CD4-positive, alpha-beta T cell treated with Interleukin-21 for 1 hour (primary cell): ENCODE data around the gene KNL1.
A peak's percentile ranks its signal among the peaks of the same experiment; 100 is the strongest.
"Not testable (repeated sequence)": the region's sequence is repeated elsewhere in the genome, so short reads cannot be mapped to it uniquely, and the experiment has no call there.

ENCODE experiments used
- DNase-seq: peaks from one replicate; pipeline ENCODE4 v3.0.0-alpha.2; 2020

Gene KNL1, protein sequence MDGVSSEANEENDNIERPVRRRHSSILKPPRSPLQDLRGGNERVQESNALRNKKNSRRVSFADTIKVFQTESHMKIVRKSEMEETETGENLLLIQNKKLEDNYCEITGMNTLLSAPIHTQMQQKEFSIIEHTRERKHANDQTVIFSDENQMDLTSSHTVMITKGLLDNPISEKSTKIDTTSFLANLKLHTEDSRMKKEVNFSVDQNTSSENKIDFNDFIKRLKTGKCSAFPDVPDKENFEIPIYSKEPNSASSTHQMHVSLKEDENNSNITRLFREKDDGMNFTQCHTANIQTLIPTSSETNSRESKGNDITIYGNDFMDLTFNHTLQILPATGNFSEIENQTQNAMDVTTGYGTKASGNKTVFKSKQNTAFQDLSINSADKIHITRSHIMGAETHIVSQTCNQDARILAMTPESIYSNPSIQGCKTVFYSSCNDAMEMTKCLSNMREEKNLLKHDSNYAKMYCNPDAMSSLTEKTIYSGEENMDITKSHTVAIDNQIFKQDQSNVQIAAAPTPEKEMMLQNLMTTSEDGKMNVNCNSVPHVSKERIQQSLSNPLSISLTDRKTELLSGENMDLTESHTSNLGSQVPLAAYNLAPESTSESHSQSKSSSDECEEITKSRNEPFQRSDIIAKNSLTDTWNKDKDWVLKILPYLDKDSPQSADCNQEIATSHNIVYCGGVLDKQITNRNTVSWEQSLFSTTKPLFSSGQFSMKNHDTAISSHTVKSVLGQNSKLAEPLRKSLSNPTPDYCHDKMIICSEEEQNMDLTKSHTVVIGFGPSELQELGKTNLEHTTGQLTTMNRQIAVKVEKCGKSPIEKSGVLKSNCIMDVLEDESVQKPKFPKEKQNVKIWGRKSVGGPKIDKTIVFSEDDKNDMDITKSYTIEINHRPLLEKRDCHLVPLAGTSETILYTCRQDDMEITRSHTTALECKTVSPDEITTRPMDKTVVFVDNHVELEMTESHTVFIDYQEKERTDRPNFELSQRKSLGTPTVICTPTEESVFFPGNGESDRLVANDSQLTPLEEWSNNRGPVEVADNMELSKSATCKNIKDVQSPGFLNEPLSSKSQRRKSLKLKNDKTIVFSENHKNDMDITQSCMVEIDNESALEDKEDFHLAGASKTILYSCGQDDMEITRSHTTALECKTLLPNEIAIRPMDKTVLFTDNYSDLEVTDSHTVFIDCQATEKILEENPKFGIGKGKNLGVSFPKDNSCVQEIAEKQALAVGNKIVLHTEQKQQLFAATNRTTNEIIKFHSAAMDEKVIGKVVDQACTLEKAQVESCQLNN (N-terminal part only)

DNA sequence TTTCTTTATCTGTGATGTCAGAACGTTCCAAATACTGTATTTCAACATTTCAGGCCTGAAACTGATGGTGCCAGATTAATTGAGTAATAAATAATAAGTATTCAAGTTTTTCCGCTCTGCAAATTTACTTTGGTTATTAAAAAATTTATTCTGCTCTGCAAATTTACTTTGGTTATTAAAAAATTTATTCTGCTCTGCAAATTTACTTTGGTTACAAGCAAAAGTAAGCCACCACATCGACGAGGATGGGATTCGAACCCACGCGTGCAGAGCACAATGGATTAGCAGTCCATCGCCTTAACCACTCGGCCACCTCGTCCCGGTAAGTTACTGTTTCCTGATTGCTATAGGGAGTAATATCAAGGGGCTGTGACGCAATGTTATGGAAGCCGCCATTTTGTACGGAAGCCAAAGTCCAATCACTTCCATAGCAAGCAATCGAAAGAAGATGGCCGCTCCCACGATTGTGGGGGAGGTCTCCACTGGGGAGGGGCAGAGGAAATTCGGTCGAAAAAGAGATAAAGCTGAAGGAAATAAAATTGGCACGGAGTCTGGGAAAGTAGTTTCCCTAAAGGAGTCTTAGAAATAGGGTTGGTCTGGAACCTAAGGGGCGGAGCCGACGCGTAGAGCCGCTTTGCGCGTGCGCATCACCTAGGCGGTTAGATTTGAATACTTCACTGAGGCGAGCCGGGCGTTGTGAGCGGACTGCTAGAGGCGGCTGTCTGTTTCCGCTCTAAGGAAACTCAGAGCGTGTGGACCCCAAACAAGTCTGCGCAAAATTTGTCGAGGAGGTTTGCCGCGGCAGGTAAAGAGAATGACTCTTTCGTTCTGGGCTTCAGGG is at the start of gene KNL1:
TSS of gene KNL1 (plus strand) at position 662 of the 841 bp plus-strand sequence. CDS start 8,683 bp downstream, outside the sequence.
- peak; percentile 96 for DNase-seq

DNA sequence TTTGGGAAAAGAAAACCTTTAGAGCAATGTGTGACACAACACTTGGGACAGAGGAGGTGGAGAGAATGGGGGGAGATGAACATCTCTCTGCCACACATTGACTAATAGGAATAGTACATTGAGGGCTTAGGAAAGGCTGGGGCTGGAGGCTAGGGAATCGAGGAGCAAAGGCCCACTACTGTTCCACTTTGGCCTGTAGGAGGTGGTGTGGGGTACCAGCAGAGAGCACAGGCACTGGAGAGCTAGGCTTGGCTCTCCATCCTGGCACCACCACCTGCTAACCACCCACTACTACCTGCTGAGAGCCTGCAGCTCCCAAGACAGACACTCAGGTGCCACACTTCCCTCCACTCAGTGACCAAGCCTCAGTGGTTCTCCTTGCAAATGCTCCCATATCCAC is 48.6 kb upstream of the KNL1 start:
- no peak for DNase-seq

DNA sequence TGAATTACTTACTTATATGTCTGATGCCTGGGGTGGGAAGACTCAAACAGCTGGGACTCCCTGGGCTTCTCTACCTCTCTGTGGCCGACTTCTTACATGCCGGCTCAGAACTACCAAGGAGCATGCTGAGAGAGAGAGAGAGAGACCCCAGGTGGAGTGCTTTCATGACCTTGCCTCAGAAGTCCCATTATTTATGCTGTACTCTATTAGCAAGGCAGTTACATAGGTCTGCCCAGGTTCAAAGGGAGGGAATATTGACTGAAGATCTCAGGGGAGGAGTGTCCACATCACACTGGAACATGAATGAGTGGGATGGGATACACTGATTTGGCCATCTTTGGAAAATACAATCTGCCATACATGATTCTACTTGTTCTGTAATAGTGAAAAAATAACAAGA is 45.4 kb upstream of the KNL1 start:
- DNase-seq, result no peak

DNA sequence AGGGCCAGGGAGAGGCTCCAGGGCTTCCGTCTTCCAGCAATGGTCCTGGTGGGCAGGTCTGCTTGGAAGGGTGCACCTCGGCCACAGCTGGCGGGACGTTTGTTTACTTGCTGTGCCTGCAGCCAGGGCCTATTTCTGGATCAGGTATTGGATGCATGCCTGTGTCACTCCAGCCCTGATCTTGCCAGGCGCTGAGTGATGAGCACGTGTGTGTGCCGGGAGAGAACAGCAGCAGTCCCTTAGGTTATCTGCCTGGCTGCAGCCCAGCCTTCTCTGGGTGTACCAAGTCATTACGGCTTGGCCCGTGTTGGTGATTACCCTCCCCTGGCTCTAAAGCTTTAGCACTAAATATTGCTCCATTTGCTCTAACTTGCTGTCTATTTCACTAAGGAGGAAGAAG is 44.2 kb upstream of the KNL1 start:
- DNase-seq, result no peak

DNA sequence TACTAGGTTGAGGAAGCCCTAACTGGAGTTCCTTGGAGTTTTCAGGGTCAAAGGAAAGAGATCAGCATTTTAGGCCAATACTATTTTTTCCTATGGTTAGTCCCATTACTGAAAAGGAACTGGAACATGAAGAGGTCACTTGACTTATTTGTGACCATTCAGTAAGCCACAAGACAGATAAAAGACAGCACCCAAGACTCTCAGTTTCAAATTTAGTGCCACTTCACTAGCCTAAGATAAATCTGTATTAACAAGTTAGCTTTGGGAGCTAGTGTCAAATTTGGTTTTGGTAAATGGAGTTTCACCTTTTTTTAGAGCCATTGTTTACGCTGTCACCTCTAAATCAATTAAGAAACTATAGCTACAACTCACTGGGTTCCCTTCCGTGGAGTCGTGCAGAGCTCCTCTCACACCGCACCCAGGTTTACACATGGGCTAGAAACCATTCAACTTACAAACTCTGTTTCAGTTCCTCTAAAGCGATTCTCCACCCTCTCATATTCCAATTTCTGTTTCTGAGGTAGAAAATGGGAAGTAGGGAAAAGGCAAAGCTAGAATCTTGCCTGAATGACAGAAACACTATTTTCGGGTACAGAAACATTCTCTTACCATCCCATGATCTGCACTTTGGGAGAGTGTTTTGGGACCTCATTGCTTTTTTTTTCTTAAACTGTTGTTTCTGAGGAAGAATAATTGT is 43.6 kb upstream of the KNL1 start:
- no peak for DNase-seq

DNA sequence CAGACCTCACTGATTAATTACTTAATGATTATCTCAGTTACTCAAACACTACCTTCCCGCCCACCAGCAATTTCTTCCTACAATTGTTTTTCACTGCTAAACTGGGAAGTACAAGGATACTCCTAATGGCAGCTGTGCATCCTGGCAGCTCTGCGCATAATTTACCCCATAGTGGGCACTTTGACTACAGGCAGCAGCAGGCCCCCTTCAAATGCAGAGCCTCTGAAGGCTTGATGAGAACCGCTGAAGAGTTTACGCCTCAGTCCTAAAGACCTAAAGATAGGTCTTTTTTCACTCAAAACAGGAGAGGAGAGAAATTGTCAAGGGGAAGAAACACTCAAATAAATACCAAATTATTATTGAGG is 39.9 kb upstream of the KNL1 start:
- no peak for DNase-seq

DNA sequence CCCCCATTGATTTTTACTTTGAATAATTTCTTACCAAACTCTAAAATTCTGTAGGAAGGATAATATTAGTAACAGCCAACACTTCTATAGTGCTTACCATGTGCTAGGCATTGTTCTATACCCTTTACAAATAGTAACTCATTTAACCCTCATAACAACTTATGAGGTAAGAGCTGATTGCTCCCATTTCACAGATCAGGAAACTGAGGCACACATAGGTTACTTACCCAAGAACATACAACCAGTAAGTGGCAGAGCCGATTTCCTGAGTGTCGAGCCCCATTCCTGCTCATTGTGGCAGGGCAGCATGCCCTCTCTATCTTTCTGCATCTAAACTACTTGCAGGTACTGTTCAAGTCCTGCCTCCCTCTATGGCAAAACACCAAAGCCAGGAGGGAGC is 38.2 kb upstream of the KNL1 start:
- DNase-seq, result no peak

DNA sequence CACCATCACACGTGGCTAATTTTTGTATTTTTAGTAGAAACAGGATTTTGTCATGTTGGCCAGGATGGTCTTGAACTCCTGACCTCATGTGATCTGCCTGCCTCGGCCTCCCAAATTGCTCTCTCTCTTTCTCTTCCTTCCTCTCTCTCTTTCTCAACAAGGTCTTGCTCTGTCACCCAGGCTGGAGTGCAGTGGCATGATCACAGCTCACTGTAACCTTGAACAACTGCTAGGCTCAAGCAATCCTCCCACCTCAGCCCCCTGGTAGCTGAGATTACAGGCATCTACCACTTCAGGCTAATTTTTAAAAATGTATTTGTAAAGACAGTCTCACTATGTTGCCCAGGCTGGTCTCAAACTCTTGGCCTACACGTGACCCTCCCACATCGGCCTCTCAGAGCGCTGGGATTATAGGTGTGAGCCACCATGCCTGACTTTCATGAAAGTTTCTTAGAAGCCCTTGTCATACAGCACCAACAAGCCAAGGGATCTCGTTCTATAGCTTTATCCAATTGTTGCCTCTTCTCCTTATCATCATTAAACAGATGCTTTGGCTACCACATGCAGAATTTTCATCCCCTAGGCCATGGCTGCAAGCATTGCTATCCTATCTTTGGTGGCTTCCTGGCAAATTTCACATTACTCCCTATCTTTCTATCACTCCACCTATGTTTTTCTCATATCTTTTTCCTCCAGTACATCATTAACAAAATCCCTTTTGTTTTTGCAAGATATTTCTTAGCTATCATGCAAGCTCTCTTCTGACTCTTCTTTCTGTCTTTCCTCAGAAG is 34.9 kb upstream of the KNL1 start:
- no peak for DNase-seq

DNA sequence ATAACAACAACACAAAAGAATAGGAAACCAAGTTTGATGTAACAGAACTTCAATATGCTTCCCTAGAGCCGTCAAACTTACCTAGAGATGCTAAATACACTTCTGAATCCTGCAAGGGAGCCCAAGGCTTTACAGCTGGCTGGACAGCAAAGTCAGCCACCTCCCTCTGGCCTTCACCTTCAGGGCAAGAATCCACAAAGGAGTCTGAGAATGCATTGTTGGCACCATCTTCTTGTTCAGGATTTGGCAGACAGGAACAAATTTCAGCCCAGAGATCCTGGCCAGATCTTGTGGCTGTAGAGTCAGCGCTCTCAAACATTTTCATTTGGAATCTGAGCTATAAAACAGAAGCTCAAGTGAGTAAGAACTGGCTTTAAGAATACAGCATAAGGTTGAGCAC is 31.4 kb upstream of the KNL1 start:
- DNase-seq, result no peak

DNA sequence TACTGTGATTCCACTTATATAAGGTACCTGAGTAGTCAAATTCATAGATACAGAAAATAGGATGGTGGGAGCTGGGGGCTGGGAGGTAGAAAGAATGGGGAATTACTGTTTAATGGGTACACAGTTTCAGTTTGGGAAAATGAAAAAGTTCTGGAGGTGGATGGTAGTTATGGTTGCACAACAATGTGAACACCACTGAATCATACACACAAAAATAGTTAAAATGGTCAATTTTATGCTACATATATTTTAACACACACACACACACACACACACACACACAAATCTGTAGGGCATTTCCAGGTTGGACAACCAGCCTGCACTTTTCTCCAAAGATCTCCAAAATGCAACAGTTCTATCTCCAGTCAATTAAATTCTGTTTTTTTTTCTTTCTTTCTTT is 30.6 kb upstream of the KNL1 start:
- DNase-seq, result no peak

DNA sequence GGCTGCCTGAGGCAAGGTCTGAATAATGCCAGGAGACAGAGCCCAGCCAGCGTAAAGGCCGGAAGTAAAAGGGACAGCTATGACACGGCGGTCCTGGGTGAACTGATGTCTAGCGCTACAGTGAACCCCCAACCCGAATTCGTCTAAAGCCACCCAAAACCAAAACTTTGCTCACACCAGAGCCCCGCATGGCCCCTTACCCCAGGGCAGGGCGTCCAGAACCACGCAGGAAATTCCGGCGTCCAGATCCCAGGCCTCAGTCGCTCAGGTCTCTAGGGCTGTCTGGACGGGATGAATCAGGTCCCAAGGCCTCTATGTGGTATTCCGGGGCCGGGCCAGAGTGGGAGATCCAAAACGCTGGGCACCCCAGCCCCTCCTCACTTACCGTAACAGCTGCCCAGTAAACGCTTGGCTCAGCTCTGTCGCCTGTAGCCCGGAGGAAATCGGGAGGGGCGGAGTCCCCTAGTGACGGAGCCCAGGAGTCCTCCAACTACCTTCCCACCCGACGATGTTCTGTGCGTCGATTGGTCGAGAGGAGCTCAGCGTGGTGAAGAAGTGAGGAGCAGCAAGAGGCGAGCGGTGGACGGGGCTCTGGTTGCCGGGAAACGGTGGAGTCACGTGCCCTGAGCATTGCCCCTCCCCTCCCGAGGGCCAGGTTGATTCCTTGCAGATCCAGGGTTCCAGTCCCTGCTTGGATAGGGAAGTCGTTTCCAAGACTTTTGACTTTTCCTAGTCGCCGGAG is 29.3 kb upstream of the KNL1 start, which contains the start of gene CCDC32:
TSS of gene CCDC32 (minus strand) at position 452 of the 742 bp plus-strand sequence. CDS start 2,027 bp downstream, outside the sequence.
- peak; percentile 96 for DNase-seq

DNA sequence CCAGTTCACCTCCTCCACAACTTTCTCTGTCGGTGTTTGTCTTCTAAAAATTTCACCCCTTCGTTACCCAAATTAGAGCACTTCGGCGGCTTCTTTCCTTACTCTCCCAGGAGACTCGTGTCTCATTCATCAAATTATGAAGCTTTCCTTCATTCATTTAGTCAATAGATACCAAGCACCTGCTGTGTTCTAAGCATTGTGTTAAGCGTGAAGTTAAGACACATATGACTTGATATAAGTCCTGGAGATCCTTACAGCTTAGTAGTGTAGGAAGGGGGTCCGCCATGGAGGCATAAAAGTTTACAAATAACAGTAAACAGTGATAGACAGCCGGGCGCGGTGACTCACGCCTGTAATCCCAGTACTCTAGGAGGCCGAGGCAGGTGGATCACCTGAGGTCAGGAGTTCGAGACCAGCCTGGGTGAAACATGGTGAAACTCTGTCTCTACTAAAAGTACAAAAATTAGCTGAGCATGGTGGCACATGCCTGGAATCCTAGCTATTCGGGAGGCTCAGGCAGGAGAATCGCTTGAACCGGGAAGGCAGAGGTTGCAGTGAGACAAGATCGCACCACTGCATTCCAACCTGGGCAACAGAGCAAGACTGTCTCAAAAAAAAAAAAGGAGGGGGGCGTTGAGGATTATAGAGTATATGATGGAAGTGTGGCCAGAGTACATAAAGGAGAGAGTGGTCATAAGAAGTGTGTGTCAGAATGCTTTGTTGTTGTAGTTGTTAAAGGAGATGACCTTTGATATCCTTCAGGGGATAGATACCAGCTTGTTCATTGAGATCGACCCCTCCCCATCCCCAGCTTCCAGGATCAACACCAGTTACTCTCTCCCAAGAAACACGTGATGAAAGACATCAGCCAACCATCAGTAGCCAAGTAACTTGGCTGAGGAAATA is 28.5 kb upstream of the KNL1 start:
- no peak for DNase-seq

DNA sequence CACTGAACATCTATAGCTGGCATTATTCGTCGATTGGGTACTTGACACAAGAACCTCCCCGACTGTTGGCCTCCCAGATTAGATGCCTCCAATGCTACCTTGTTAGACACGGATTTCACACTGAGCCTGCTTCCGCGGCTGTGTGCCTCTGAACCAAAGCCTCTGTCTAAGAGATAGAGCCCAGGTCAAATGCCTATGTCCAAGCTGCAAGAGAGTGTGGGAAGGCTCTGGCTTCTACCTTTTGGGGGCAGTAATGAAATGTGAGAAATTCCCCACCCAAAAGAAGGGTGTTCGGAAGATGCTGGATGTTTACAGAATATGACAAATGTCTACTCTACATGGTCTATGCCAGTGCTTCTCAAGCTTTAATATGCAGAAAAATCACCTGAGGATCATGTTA is 26.9 kb upstream of the KNL1 start:
- DNase-seq, result no peak

DNA sequence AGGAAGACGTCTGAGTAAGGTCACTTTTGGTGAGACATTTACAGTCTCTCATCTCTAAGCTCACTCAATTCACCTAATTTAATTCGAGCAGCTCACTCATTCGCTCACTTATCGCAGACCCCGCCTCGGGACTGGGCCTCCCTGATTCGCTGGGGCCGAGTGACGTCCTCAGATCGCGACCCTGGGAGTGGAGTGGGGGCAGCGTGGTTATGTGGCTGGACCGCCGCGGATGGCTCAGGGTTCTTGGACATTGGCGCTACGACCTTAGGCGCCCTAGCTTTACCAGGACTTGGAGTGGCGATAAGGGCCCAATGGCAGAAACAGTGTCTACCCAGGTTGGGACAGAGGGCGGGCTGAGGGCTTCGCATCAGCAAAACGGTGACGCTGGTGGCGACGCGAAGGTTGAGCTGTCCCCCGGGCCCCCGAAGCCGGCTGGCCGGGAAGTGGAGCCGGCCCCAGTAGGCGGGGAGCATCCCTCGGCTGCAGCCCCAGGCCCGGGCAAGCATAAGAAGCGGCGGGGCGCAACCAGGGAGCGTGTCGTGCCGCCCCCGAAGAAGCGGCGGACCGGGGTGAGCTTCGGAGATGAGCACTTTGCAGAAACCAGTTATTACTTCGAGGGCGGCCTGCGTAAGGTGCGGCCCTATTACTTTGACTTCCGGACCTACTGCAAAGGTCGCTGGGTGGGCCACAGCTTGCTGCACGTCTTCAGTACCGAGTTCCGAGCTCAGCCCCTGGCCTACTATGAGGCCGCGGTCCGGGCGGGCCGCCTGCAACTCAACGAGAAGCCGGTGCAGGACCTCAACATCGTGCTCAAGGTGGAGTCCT is 24.7 kb upstream of the KNL1 start, which contains the start of gene RPUSD2:
TSS of gene RPUSD2 (plus strand) at position 171 of the 825 bp plus-strand sequence. CDS start at position 210, 39 bp downstream.
- peak; percentile 93 for DNase-seq

DNA sequence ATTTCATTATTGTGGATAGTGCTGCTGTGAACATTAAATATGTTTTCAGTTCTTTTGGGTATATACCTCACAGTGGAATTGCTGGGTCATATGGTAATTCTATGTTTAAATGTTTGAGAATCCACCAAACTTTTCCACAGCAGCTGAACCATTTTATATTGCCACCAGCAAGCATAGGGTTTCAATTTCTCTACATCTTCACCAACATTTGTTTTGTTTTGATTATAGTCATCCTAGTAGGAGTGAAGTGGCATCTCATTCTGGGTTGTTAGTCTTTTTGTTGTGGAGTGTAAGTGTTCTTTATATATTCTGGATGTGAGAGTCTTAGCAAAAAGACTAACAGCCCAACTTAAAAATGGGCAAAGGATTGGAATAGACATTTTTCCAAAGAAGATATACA is 18.9 kb upstream of the KNL1 start:
- DNase-seq, result no peak

DNA sequence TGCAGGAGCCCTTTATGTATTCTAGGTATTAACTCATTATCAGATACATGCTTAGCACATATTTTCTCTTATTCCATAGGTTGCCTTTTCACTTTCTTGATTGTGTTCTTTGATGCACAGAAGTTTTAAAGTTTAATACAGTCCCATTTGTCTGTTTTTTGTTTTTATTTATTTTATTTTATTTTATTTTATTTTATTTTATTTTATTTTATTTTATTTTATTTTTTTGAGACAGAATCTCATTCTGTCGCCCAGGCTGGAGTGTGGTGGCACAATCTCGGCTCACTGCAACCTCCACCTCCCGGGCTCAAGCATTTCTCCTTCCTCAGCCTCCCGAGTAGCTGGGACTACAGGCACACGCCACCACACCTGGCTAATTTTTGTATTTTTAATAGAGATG is 17.1 kb upstream of the KNL1 start:
- not testable (repeated sequence) for DNase-seq

DNA sequence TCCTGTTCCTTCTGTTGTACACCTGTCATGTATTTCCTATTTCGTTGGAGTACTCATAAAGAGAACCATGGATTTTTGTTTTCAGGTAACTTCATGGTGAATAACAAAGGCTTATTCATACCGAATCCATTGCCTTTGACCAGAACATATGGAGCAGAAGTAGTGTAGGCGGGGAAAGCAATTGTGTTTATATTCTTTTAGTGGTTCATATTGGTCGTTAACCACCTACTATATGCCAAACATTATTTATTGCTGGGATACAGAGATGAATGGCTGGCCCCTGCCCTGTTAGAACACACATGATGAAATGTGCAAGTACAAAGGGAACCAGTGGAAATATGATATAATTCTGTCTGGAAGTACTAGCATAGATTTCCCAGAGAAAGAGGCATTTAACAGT is 15.2 kb upstream of the KNL1 start:
- DNase-seq, result no peak

DNA sequence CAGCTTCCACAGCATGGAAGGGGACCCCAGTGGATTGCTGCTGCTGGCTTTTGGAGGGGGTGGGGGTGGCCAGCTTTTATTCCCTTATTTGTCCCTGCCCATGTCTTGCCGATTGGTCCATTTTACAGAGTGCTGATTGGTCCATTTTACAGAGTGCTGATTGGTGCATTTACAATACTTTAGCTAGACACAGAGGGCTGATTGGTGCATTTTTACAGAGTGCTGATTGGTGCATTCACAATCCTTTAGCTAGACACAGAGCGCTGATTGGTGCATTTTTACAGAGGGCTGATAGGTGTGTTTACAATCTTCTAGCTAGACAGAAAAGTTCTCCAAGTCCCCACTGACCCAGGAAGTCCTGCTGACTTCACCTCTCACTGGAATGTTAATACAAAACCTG is 12.3 kb upstream of the KNL1 start:
- not testable (repeated sequence) for DNase-seq
